Upper lobe of left lung (tissue), 6 donors: ENCODE measurements around the gene CCIN. TPM values are rescaled to one million over a fixed set of nuclear protein-coding genes. Genes with fewer than 3 reads are reported as not detected.
A peak's percentile ranks its signal among the peaks of the same experiment; 100 is the strongest.

Experiments used
- ATAC-seq, 2 donors: fragments of 200-7000 bp; cut with Tn5 transposase; one replicate each; pipeline ENCODE4 v1.9.1; 2022; ENCODE audit warnings: mild to moderate bottlenecking in 2 of 2, moderate library complexity in 2 of 2; ENCODE audit not compliant: low FRiP score in 2 of 2
- DNase-seq, 2 donors: peaks; one replicate each; pipeline ENCODE4 v3.0.0-alpha.2; 2019 to 2020
- H3K27ac ChIP-seq, 4 donors: fragments of 200-600 bp; sonication (generic); one replicate each; pipeline ENCODE4 v1.5.1; 2016 to 2019
- H3K27me3 ChIP-seq, 4 donors: fragments of 200-600 bp; sonication (generic); one replicate each; pipeline ENCODE4 v1.5.1; 2017 to 2019
- H3K36me3 ChIP-seq, 4 donors: fragments of 200-600 bp; sonication (generic); one replicate each; pipeline ENCODE4 v1.5.1; 2016 to 2019
- H3K4me1 ChIP-seq, 4 donors: fragments of 200-600 bp; sonication (generic); one replicate each; pipeline ENCODE4 v1.5.1; 2018 to 2019
- H3K4me3 ChIP-seq, 4 donors: fragments of 200-600 bp; sonication (generic); one replicate each; pipeline ENCODE4 v1.5.1; 2017 to 2019; ENCODE audit warnings: mild to moderate bottlenecking in 2 of 4, moderate library complexity in 1 of 4
- H3K9me3 ChIP-seq, 4 donors: fragments of 200-600 bp; sonication (generic); one replicate each; pipeline ENCODE4 v1.5.1; 2018 to 2019
- CTCF ChIP-seq, 6 experiments: fragments of 450-650 bp in 4 of 6; fragments of 200-600 bp in 2 of 6; sonication (generic) in 2 of 6; IDR thresholded peaks; one replicate each; pipeline ENCODE4 v1.5.1; 2016 to 2019; ENCODE audit warnings: antibody characterized with exemption in 6 of 6
- EP300 ChIP-seq, 4 donors: sonication (generic); formaldehyde crosslinking; IDR thresholded peaks; one replicate each; pipeline ENCODE4 v1.5.1; 2017; ENCODE audit warnings: antibody characterized with exemption in 4 of 4, control low read depth in 2 of 4
- POLR2A ChIP-seq, 4 donors: fragments of 450-650 bp; IDR thresholded peaks; one replicate each; pipeline ENCODE4 v1.5.1; 2016 to 2017; ENCODE audit warnings: antibody characterized with exemption in 4 of 4, mild to moderate bottlenecking in 2 of 4
- POLR2AphosphoS5 ChIP-seq, 2 donors: sonication (generic); formaldehyde crosslinking; IDR thresholded peaks; one replicate each; pipeline ENCODE4 v1.5.1; 2017; ENCODE audit warnings: antibody characterized with exemption in 2 of 2
- WGBS, 2 donors: methylation state at CpG; one replicate each; pipeline ENCODE4 v1.1.5; 2017 to 2018; 5-methylcytosine and 5-hydroxymethylcytosine counted together
- total RNA-seq, 6 donors: library from RNA; depleted of rRNA in 4 of 6; stranded (reverse); fragments of >200 nt in 4 of 6; gene quantifications; one replicate each; pipeline versions ENCODE4 v1.1.0 to v1.2.1, GENCODE V29; 2016 to 2021
- donor health status: DM: no; HTN: no; CAD: no; lungs with moderate emphysema.
- donor health status: DM: no; HTN: yes; CAD: no; lungs with severe emphysema.

CCIN gene
- total RNA-seq, 6 donors from 2014 or later = 0.30 to 1.4 (median 0.49) TPM; not detected in 1

GRCh38 chr9:36142510-36143244 lies 26.5 kb upstream of the CCIN start:
- Histone ChIP-seq H3K27ac (peak overlapping the region; percentile 86 to 94 (median 90)), H3K36me3 (no peaks in the 10 kb centered on the region), H3K27me3 (no peaks in the 10 kb centered on the region), H3K9me3 (peaks cover 0 to 3% (median 0%) of the 10 kb centered on the region in 4 donors), H3K4me3 (peak overlapping the region in 2 of 4 donors; percentile 31 to 32), H3K4me1 (peaks cover 52 to 74% (median 63%) of the 10 kb centered on the region in 4 donors)
- 33 to 42% methylated on average over 11 to 12 of the region's 12 CpGs for WGBS, 2 donors
- DNase-seq (no peak), ATAC-seq (peak; percentile 7 to 54)
- TF ChIP-seq POLR2A (IDR thresholded peaks at IDR 0.05) (peak in 1 of 4 donors; percentile 27), EP300 (IDR thresholded peaks at IDR 0.05) (no peak), POLR2AphosphoS5 (IDR thresholded peaks at IDR 0.05) (no peak), CTCF (IDR thresholded peaks at IDR 0.05) (peak in 1 of 6 experiments; percentile 5)

- Histone ChIP-seq H3K4me3 (peak overlapping the region in 2 of 4 donors; percentile 31 to 32), H3K4me1 (peaks cover 55 to 76% (median 66%) of the 10 kb centered on the region in 4 donors), H3K36me3 (no peaks in the 10 kb centered on the region), H3K27ac (peak overlapping the region; percentile 86 to 94 (median 90)), H3K9me3 (peaks cover 0 to 3% (median 0%) of the 10 kb centered on the region in 4 donors), H3K27me3 (no peaks in the 10 kb centered on the region)
- no peak for TF ChIP-seq POLR2AphosphoS5 (IDR thresholded peaks at IDR 0.05)
- no peak for TF ChIP-seq CTCF (IDR thresholded peaks at IDR 0.05)
- TF ChIP-seq POLR2A (IDR thresholded peaks at IDR 0.05) = no peak
- TF ChIP-seq EP300 (IDR thresholded peaks at IDR 0.05) = no peak
- DNase-seq = no peak
- no peak for ATAC-seq
- 63 to 76% methylated on average over 13 of the region's 13 CpGs for WGBS, 2 donors
Observed at GRCh38 chr9:36143245-36143641, 25.9 kb upstream of the CCIN start.

- peak overlapping the region; percentile 53 to 94 (median 66) for H3K27ac ChIP-seq
- H3K4me3 ChIP-seq = peak overlapping the region in 1 of 4 donors; percentile 8
- H3K9me3 ChIP-seq = peaks cover 0 to 3% (median 0%) of the 10 kb centered on the region in 4 donors
- peak in 1 of 2 donors; percentile 46 for DNase-seq
- TF ChIP-seq POLR2A (IDR thresholded peaks at IDR 0.05) (no peak), CTCF (IDR thresholded peaks at IDR 0.05) (no peak), POLR2AphosphoS5 (IDR thresholded peaks at IDR 0.05) (no peak), EP300 (IDR thresholded peaks at IDR 0.05) (no peak)
- WGBS, 2 donors = 61 to 67% methylated on average over 12 of the region's 12 CpGs
- H3K4me1 ChIP-seq = peaks cover 64 to 83% (median 71%) of the 10 kb centered on the region in 4 donors
- H3K36me3 ChIP-seq = no peaks in the 10 kb centered on the region
- ATAC-seq = no peak
- H3K27me3 ChIP-seq = no peaks in the 10 kb centered on the region
Observed at GRCh38 chr9:36144309-36145232, 24.6 kb upstream of the CCIN start.

- WGBS, 2 donors = 95 to 98% methylated on average over 4 of the region's 4 CpGs
Observed at GRCh38 chr9:36145970-36146369, 23.2 kb upstream of the CCIN start.

More at GRCh38 chr9:36145970-36146369, 23.2 kb upstream of the CCIN start:
- no peaks in the 10 kb centered on the region for H3K27me3 ChIP-seq
- DNase-seq = no peak
- H3K27ac ChIP-seq = no peak overlapping the region
- no peak overlapping the region for H3K4me3 ChIP-seq
- no peak for ATAC-seq
- peaks cover 56 to 85% (median 69%) of the 10 kb centered on the region in 4 donors for H3K4me1 ChIP-seq
- H3K9me3 ChIP-seq = peaks cover 0 to 3% (median 0%) of the 10 kb centered on the region in 4 donors
- H3K36me3 ChIP-seq = no peaks in the 10 kb centered on the region
- TF ChIP-seq POLR2AphosphoS5 (IDR thresholded peaks at IDR 0.05) (no peak), EP300 (IDR thresholded peaks at IDR 0.05) (no peak), POLR2A (IDR thresholded peaks at IDR 0.05) (no peak), CTCF (IDR thresholded peaks at IDR 0.05) (no peak)
